CD14-positive monocyte (primary cell): ENCODE results near the gene DAGLA. TPM values are rescaled to one million over a fixed set of nuclear protein-coding genes. Genes with fewer than 3 reads are reported as not detected.

Source experiments
- DNase-seq, 3 donors: peaks; one replicate each; pipeline ENCODE4 v3.0.0-alpha.2; 2011 to 2022
- H2AFZ ChIP-seq: 2 replicates; pipeline ENCODE4 v1.6.0; 2012; ENCODE audit warnings: mild to moderate bottlenecking, low read depth, low read length, inconsistent platforms; ENCODE audit not compliant: insufficient read depth, poor library complexity, severe bottlenecking
- H3K27ac ChIP-seq, 2 donors: 1 replicate in 1 of 2; 2 replicates in 1 of 2; pipeline ENCODE4 v1.5.1; 2012 to 2013; ENCODE audit warnings: low read length in 2 of 2, control low read depth in 1 of 2, inconsistent platforms in 1 of 2, low read depth in 1 of 2, mild to moderate bottlenecking in 1 of 2
- H3K27me3 ChIP-seq, 2 donors: one replicate each; pipeline versions ENCODE4 v1.6.0 to v1.6.1; 2011 to 2013; ENCODE audit warnings: low read length in 2 of 2; ENCODE audit not compliant: control insufficient read depth in 2 of 2, insufficient read depth in 2 of 2
- H3K36me3 ChIP-seq, 2 donors: replicated peaks in 1 of 2; 1 replicate in 1 of 2; 2 replicates in 1 of 2; pipeline versions ENCODE4 v1.5.1 to v1.6.1; 2012 to 2013; ENCODE audit warnings: low read length in 2 of 2, control low read depth in 1 of 2, inconsistent platforms in 1 of 2, mild to moderate bottlenecking in 1 of 2; ENCODE audit not compliant: insufficient read depth in 2 of 2, control insufficient read depth in 1 of 2
- H3K4me1 ChIP-seq, 2 donors: 1 replicate in 1 of 2; 2 replicates in 1 of 2; pipeline versions ENCODE4 v1.5.1 to v1.6.1; 2012 to 2013; ENCODE audit warnings: low read length in 2 of 2, control low read depth in 1 of 2, inconsistent platforms in 1 of 2, mild to moderate bottlenecking in 1 of 2, moderate library complexity in 1 of 2; ENCODE audit not compliant: insufficient read depth in 2 of 2, control insufficient read depth in 1 of 2
- H3K4me2 ChIP-seq: replicated peaks from 2 replicates; pipeline ENCODE3; 2012; ENCODE audit warnings: low read length, moderate library complexity, mild to moderate bottlenecking; ENCODE audit not compliant: poor library complexity, severe bottlenecking; ENCODE audit errors: extremely low read depth
- H3K4me3 ChIP-seq, 3 experiments: fragments of 200-600 bp in 1 of 3; sonication (generic) in 1 of 3; replicated peaks in 1 of 3; 1 replicate in 2 of 3; 2 replicates in 1 of 3; pipeline ENCODE4 v1.5.1; 2011 to 2013; ENCODE audit warnings: low read length in 3 of 3, mild to moderate bottlenecking in 3 of 3, control low read depth in 2 of 3, low read depth in 2 of 3, inconsistent platforms in 1 of 3, moderate library complexity in 1 of 3
- H3K79me2 ChIP-seq: 2 replicates; pipeline ENCODE4 v1.6.0; 2012; ENCODE audit warnings: mild to moderate bottlenecking, control low read depth, inconsistent platforms, low read length, moderate library complexity; ENCODE audit not compliant: insufficient read depth
- H3K9ac ChIP-seq: 2 replicates; pipeline ENCODE4 v1.6.0; 2017; ENCODE audit warnings: low read length, mild to moderate bottlenecking; ENCODE audit not compliant: insufficient read depth, poor library complexity, severe bottlenecking
- H3K9me3 ChIP-seq, 2 donors: replicated peaks in 1 of 2; 1 replicate in 1 of 2; 2 replicates in 1 of 2; pipeline versions ENCODE4 v1.5.1 to v1.6.1; 2012 to 2013; ENCODE audit warnings: low read length in 2 of 2, control low read depth in 1 of 2; ENCODE audit not compliant: control insufficient read depth in 1 of 2, insufficient read depth in 1 of 2
- H4K20me1 ChIP-seq: 2 replicates; pipeline ENCODE4 v1.6.0; 2012; ENCODE audit warnings: mild to moderate bottlenecking, low read length, control low read depth, moderate library complexity; ENCODE audit not compliant: insufficient read depth
- H3K27ac Mint-ChIP-seq, 7 donors: one replicate each; pipeline ENCODE4 v1.8.0; 2020; ENCODE audit warnings: mild to moderate bottlenecking in 7 of 7, mixed read lengths in 7 of 7, moderate library complexity in 6 of 7, inconsistent platforms in 2 of 7
- H3K27me3 Mint-ChIP-seq, 3 donors: one replicate each; pipeline ENCODE4 v1.8.0; 2021 to 2022; ENCODE audit warnings: low read depth in 3 of 3, mild to moderate bottlenecking in 3 of 3, mixed read lengths in 3 of 3, moderate library complexity in 3 of 3, inconsistent platforms in 1 of 3
- H3K36me3 Mint-ChIP-seq, 2 donors: one replicate each; pipeline ENCODE4 v1.8.0; 2020; ENCODE audit warnings: mixed read lengths in 2 of 2, inconsistent platforms in 1 of 2, mild to moderate bottlenecking in 1 of 2
- H3K4me1 Mint-ChIP-seq: one replicate; pipeline ENCODE4 v1.8.0; 2020; ENCODE audit warnings: mild to moderate bottlenecking, mixed read lengths
- H3K4me3 Mint-ChIP-seq, 2 donors: one replicate each; pipeline ENCODE4 v1.8.0; 2020; ENCODE audit warnings: mild to moderate bottlenecking in 2 of 2, mixed read lengths in 2 of 2, moderate library complexity in 1 of 2
- H3K9me3 Mint-ChIP-seq, 7 donors: one replicate each; pipeline ENCODE4 v1.8.0; 2020 to 2022; ENCODE audit warnings: mixed read lengths in 7 of 7, mild to moderate bottlenecking in 6 of 7, moderate library complexity in 6 of 7, inconsistent platforms in 2 of 7
- CTCF ChIP-seq: fragments of 200-600 bp; IDR thresholded peaks from one replicate; pipeline ENCODE4 v1.8.0; 2022; ENCODE audit warnings: antibody characterized with exemption, mild to moderate bottlenecking
- WGBS: methylation state at CpG from one replicate; pipeline ENCODE4 v1.1.5; 2013; ENCODE audit warnings: missing lambda C conversion rate; ENCODE audit not compliant: insufficient coverage; 5-methylcytosine and 5-hydroxymethylcytosine counted together
- intact Hi-C, 2 donors: fragments of 100-400 bp; cut with micrococcal nuclease; formaldehyde crosslinking; loops; one replicate each; pipeline versions ENCODE4 v1.15.0 to v1.15.1; 2023
- polyA plus RNA-seq, 3 donors: library from polyadenylated mRNA; depleted of rRNA in 1 of 3; unstranded in 2 of 3; stranded (reverse) in 1 of 3; fragments of 300-500 nt in 2 of 3; fragments of >200 nt in 1 of 3; fragmentation: Illumina TruSeq in 2 of 3; gene quantifications; 1 replicate in 2 of 3; 2 replicates in 1 of 3; pipeline ENCODE4 v1.2.3, GENCODE V29; 2012 to 2021

DAGLA gene
- polyA plus RNA-seq, 3 donors, result 0.16 to 6.7 (median 0.73) TPM

GRCh38 chr11:61743486-61744095 lies 63.4 kb downstream of the DAGLA start:
- Mint-ChIP-seq H3K27ac (no peak overlapping the region), H3K4me3 (no peak overlapping the region), H3K27me3 (peaks cover 0 to 2% (median under 1%) of the 10 kb centered on the region in 3 donors), H3K4me1 (peaks cover 14% of the 10 kb centered on the region), H3K9me3 (no peaks in the 10 kb centered on the region), H3K36me3 (peaks cover 11 to 22% of the 10 kb centered on the region in 2 donors)
- Histone ChIP-seq H4K20me1 (no peaks in the 10 kb centered on the region), H3K27ac (no peak overlapping the region), H3K27me3 (peaks cover 0 to 4% of the 10 kb centered on the region in 2 donors), H3K36me3 (peaks cover 5 to 25% of the 10 kb centered on the region in 2 donors), H3K9ac (no peak overlapping the region), H3K79me2 (no peaks in the 10 kb centered on the region), H3K9me3 (no peaks in the 10 kb centered on the region), H3K4me1 (peaks cover 13 to 22% of the 10 kb centered on the region in 2 donors), H3K4me3 (no peak overlapping the region), H2AFZ (no peak overlapping the region), H3K4me2 (no peak overlapping the region)
- intact Hi-C loops, result no loop called here
- DNase-seq, result no peak
- WGBS, result 97% methylated on average over 31 of the region's 42 CpGs
- TF ChIP-seq CTCF, result no peak

- H3K4me1 Mint-ChIP-seq, result peaks cover 14% of the 10 kb centered on the region
- TF ChIP-seq CTCF, result no peak
- H3K4me3 Mint-ChIP-seq, result no peak overlapping the region
- Histone ChIP-seq H3K9me3 (no peaks in the 10 kb centered on the region), H3K4me2 (no peak overlapping the region), H4K20me1 (no peaks in the 10 kb centered on the region), H3K27ac (no peak overlapping the region), H3K9ac (no peak overlapping the region), H2AFZ (no peak overlapping the region), H3K36me3 (peaks cover 5 to 25% of the 10 kb centered on the region in 2 donors), H3K27me3 (peaks cover 0 to 6% of the 10 kb centered on the region in 2 donors), H3K4me1 (peaks cover 13 to 22% of the 10 kb centered on the region in 2 donors), H3K79me2 (no peaks in the 10 kb centered on the region), H3K4me3 (no peak overlapping the region)
- no peak for DNase-seq
- peaks cover 11 to 19% of the 10 kb centered on the region in 2 donors for H3K36me3 Mint-ChIP-seq
- H3K9me3 Mint-ChIP-seq, result no peaks in the 10 kb centered on the region
- H3K27me3 Mint-ChIP-seq, result peaks cover 2 to 4% (median 3%) of the 10 kb centered on the region in 3 donors
- intact Hi-C loops, result no loop called here
- 97% methylated on average over 20 of the region's 20 CpGs for WGBS
- no peak overlapping the region for H3K27ac Mint-ChIP-seq
Measured at GRCh38 chr11:61744181-61744580, 64.0 kb downstream of the DAGLA start.
